BE2C (cell line): ENCODE data around the gene ECEL1.

ENCODE experiments used
- DNase-seq: peaks from one replicate; pipeline ENCODE4 v3.0.0-alpha.2; 2020
- H3K27me3 ChIP-seq: fragments of 250-450 bp; sonication (Bioruptor Pico); 2 replicates; pipeline ENCODE4 v1.5.1; 2020; ENCODE audit warnings: mild to moderate bottlenecking
- H3K36me3 ChIP-seq: fragments of 250-450 bp; sonication (Bioruptor Pico); 2 replicates; pipeline ENCODE4 v1.5.1; 2020; ENCODE audit warnings: mild to moderate bottlenecking
- H3K4me1 ChIP-seq: fragments of 250-450 bp; sonication (Bioruptor Pico); 2 replicates; pipeline ENCODE4 v1.5.1; 2020
- H3K4me3 ChIP-seq: 2 replicates; pipeline ENCODE4 v1.5.1; 2011; ENCODE audit warnings: low read depth, low read length
- H3K9me3 ChIP-seq: fragments of 250-450 bp; sonication (Bioruptor Pico); 2 replicates; pipeline ENCODE4 v1.5.1; 2020
- TF ChIP-seq, protein P1 (sequence below): IDR thresholded peaks from 2 replicates; pipeline ENCODE4 v1.5.1; 2012; ENCODE audit warnings: mild to moderate bottlenecking, low read depth, low read length

The ECEL1 gene

DNA sequence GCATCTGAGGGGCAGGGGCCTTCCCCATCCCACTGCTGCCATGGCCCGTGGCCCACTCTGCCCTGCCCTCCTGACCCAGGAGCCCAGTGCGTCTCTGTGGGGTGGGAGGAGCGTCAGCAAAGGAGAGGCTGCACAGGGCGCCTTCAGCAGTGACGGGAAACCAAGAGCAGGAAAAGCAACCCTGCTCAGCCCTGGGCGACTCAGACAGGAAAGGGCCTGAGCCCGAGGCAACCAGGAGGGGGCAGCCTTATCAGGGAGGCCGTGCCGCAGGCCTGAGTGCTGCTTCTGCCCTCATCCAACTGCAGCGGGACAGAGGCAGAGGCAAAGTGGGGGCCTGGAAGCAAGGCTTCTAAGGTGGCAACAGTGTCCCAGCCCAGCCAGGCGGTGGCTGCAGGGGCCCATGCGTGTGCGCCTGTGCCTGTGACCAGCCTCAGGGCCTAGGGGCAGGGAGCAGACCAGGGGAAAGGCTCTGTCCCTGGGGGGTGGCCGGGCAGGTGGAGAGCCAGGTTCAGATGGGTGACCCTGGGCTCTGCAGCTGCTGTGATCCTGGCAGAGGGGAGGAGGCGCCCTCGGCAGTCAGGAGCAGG, 54.9 kb downstream of the ECEL1 start:
- no peak overlapping the region for H3K4me3 ChIP-seq
- H3K4me1 ChIP-seq = no peaks in the 10 kb centered on the region
- no peaks in the 10 kb centered on the region for H3K9me3 ChIP-seq
- DNase-seq = no peak
- H3K27me3 ChIP-seq = no peaks in the 10 kb centered on the region
- TF ChIP-seq, protein P1, sequence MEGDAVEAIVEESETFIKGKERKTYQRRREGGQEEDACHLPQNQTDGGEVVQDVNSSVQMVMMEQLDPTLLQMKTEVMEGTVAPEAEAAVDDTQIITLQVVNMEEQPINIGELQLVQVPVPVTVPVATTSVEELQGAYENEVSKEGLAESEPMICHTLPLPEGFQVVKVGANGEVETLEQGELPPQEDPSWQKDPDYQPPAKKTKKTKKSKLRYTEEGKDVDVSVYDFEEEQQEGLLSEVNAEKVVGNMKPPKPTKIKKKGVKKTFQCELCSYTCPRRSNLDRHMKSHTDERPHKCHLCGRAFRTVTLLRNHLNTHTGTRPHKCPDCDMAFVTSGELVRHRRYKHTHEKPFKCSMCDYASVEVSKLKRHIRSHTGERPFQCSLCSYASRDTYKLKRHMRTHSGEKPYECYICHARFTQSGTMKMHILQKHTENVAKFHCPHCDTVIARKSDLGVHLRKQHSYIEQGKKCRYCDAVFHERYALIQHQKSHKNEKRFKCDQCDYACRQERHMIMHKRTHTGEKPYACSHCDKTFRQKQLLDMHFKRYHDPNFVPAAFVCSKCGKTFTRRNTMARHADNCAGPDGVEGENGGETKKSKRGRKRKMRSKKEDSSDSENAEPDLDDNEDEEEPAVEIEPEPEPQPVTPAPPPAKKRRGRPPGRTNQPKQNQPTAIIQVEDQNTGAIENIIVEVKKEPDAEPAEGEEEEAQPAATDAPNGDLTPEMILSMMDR = no peak
- no peaks in the 10 kb centered on the region for H3K36me3 ChIP-seq

DNA sequence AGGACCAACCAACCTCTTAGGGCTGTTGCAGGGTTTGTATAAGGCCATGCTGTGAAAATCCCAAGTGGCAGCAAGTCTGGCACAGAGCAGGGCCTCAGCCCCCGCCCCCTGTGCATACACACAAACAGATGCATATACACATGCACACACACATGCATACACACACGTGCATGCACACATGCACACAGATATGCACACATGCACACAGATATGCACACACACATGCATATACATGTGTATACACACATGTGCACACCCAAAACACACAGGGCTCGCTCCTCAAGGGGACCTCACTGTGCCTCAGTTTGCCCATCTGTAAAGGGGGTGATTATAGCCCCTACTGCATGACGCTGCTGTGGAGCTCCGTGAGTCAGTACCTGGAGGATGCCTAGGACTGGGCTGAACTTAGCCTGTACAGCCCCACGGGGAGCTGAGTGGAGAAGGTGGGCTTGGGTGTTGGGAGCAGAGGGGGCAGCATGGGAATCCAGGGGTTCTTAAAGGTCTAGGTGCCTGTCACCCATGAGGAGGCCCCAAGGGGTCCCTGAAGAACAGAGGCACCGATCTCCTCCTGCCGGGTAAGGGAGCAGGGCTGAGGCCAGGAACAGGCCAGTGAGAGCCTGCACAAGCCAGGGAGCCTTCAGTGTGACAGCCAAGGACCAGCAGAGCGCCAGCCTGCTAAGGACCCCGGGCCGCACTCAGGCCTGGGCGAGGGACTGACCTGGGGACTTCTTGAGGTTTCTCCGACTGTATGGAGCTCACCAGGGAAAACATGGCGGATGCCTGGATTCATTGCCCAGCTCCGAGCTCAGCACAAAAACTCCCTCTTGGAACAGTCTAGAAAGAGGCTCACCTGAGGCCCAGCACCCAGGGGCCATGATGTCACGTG, 55.7 kb downstream of the ECEL1 start:
- Histone ChIP-seq H3K9me3 (no peaks in the 10 kb centered on the region), H3K4me3 (no peak overlapping the region), H3K36me3 (no peaks in the 10 kb centered on the region), H3K4me1 (no peaks in the 10 kb centered on the region), H3K27me3 (no peaks in the 10 kb centered on the region)
- TF ChIP-seq, protein P1 = no peak
- DNase-seq = no peak
